Measurements from ENCODE around the gene HNF1B. TPM values are rescaled to one million over a fixed set of nuclear protein-coding genes. Genes with fewer than 3 reads are reported as not detected.

The HNF1B gene
- total and polyA plus RNA-seq, 7 experiments from 2014 or later, result 1.4 TPM; not detected in 6

DNA sequence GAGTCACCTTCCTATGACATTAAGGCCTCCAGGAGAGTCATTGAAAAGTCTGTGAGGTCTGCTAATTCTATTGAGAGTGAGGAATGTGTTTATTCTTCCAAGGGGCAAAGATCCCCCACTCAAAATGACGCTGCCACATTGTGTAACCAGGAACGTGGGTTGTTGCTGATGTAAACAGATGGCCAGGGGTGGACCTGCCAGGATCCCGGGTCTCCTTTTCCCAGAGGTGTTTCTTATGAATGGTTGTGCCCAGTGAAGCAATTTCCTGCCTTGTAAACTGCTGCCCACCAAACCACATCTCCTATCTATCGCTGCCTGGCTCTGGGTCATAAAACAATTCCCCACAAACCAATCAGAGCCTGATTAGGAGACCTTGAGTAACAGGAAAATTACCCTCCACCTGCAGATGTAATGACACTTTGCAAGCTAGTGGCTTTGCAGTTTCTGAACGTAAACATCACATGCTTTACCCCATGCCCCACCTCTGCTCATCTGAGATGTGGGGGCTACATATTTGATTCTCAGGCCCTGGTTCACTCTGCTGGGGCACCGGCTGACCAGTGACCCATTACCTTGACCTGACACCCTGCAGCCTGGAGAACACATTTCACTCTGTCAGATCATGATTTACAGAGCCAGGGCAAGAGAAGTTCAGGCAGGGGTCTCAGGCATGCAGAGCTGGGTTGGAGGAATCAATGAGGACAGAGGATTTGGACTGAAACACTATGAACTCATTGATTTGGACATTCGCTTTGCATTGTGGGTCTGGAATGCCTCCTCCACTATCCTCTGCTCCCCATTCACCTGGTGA is 68.5 kb downstream of the HNF1B start:
- H3K4me3 ChIP-seq (ENCODE audit: low read length), result no peak overlapping the region
- H3K4me1 Mint-ChIP-seq, result peaks cover 0 to 1% (median 0%) of the 10 kb centered on the region in 7 donors
- H3K27me3 Mint-ChIP-seq, result peaks cover 16 to 30% (median 24%) of the 10 kb centered on the region in 5 donors
- no peaks in the 10 kb centered on the region for H3K9me3 ChIP-seq (ENCODE audit: control insufficient read depth in 2 of 3, low read length in 3 of 3)
- H3K27ac Mint-ChIP-seq, result no peak overlapping the region
- H3K9me3 Mint-ChIP-seq, result peaks cover 0 to 5% (median 3%) of the 10 kb centered on the region in 11 donors
- no peak for ATAC-seq
- POLR2A ChIA-PET, result no interaction called here
- no peak for DNase-seq
- peaks cover 0 to 6% (median 4%) of the 10 kb centered on the region in 5 donors for H3K36me3 Mint-ChIP-seq
- no peaks in the 10 kb centered on the region for H3K4me1 ChIP-seq (ENCODE audit: control insufficient read depth in 2 of 2, insufficient read depth in 2 of 2, low read length in 2 of 2)
- no peak overlapping the region for H3K27ac ChIP-seq (ENCODE audit: low read depth, low read length)
- H3K36me3 ChIP-seq (ENCODE audit: control insufficient read depth in 2 of 3, insufficient read depth in 3 of 3, low read length in 3 of 3), result no peaks in the 10 kb centered on the region
- CTCF ChIA-PET, result no interaction called here
- H3K27me3 ChIP-seq (ENCODE audit: control insufficient read depth in 2 of 2, insufficient read depth in 2 of 2, low read length in 2 of 2), result no peaks in the 10 kb centered on the region
- intact Hi-C loops (cut with micrococcal nuclease), result no loop called here
- H3K4me3 Mint-ChIP-seq, result no peak overlapping the region

DNA sequence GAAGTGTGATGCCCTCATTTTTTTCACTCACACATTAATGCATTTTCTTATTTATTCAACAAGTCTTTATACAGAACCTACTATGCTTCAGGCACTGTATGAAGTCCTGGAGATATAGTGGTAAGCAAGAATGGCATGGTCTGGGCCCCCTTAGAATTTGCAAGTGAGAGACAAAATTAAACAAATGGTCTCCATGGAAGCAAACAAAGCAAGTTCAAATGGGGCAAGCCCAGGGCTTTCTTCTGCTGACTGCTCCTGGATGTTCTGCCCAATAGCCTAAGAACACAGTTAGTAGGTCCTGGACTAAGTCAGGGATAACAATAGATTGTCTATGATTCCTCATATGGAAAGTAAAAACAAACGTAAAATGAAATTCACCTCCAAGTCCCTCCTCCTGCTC is 70.3 kb downstream of the HNF1B start:
- H3K9me3 Mint-ChIP-seq, result peaks cover 0 to 5% (median 3%) of the 10 kb centered on the region in 11 donors
- ChIA-PET POLR2A (no interaction called here), CTCF (no interaction called here)
- peaks cover 0 to 1% (median 0%) of the 10 kb centered on the region in 7 donors for H3K4me1 Mint-ChIP-seq
- Histone ChIP-seq H3K27ac (ENCODE audit: low read depth, low read length) (no peak overlapping the region), H3K36me3 (ENCODE audit: control insufficient read depth in 2 of 3, insufficient read depth in 3 of 3, low read length in 3 of 3) (no peaks in the 10 kb centered on the region), H3K9me3 (ENCODE audit: control insufficient read depth in 2 of 3, low read length in 3 of 3) (no peaks in the 10 kb centered on the region), H3K27me3 (ENCODE audit: control insufficient read depth in 2 of 2, insufficient read depth in 2 of 2, low read length in 2 of 2) (no peaks in the 10 kb centered on the region), H3K4me3 (ENCODE audit: low read length) (no peak overlapping the region), H3K4me1 (ENCODE audit: control insufficient read depth in 2 of 2, insufficient read depth in 2 of 2, low read length in 2 of 2) (no peaks in the 10 kb centered on the region)
- H3K4me3 Mint-ChIP-seq, result no peak overlapping the region
- H3K27ac Mint-ChIP-seq, result no peak overlapping the region
- peaks cover 16 to 29% (median 24%) of the 10 kb centered on the region in 5 donors for H3K27me3 Mint-ChIP-seq
- H3K36me3 Mint-ChIP-seq, result peaks cover 0 to 6% (median 4%) of the 10 kb centered on the region in 5 donors
- ATAC-seq (no peak), DNase-seq (no peak)
- intact Hi-C loops (cut with micrococcal nuclease), result no loop called here

DNA sequence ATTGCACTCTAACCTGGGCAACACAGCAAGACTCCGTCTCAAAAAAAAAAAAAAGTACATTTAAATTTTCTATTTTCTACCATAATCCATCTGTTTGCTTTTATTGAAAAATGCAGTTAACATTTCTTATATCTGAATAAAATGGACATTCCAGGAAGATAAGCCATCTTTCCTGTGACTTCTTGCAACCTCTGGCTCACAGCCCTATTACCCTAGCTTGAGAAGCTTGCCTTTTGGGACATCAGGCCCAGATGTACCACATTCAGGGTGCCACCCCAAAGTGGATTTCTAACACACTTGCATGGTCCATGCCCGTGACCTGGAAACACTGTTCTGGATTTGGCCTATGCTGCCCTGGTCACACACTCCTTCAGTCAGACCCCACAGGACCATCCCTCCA is 71.5 kb downstream of the HNF1B start:
- no peak for DNase-seq
- Mint-ChIP-seq H3K4me3 (no peak overlapping the region), H3K4me1 (peaks cover 0 to 1% (median 0%) of the 10 kb centered on the region in 7 donors), H3K27me3 (peaks cover 9 to 25% (median 21%) of the 10 kb centered on the region in 5 donors), H3K27ac (no peak overlapping the region), H3K9me3 (peaks cover 0 to 2% (median under 1%) of the 10 kb centered on the region in 11 donors), H3K36me3 (peaks cover 0 to 4% (median 1%) of the 10 kb centered on the region in 5 donors)
- intact Hi-C loops (cut with micrococcal nuclease), result no loop called here
- ChIA-PET CTCF (interaction anchor here (0.6 kb wide), 1 partner anchor 111 kb away, joined by 3 read pairs; no protein-coding TSS in a partner anchor), POLR2A (no interaction called here)
- H3K9me3 ChIP-seq (ENCODE audit: control insufficient read depth in 2 of 3, low read length in 3 of 3), result no peaks in the 10 kb centered on the region
- no peaks in the 10 kb centered on the region for H3K4me1 ChIP-seq (ENCODE audit: control insufficient read depth in 2 of 2, insufficient read depth in 2 of 2, low read length in 2 of 2)
- H3K36me3 ChIP-seq (ENCODE audit: control insufficient read depth in 2 of 3, insufficient read depth in 3 of 3, low read length in 3 of 3), result no peaks in the 10 kb centered on the region
- H3K27me3 ChIP-seq (ENCODE audit: control insufficient read depth in 2 of 2, insufficient read depth in 2 of 2, low read length in 2 of 2), result no peaks in the 10 kb centered on the region
- no peak for ATAC-seq
- H3K27ac ChIP-seq (ENCODE audit: low read depth, low read length), result no peak overlapping the region
- no peak overlapping the region for H3K4me3 ChIP-seq (ENCODE audit: low read length)

DNA sequence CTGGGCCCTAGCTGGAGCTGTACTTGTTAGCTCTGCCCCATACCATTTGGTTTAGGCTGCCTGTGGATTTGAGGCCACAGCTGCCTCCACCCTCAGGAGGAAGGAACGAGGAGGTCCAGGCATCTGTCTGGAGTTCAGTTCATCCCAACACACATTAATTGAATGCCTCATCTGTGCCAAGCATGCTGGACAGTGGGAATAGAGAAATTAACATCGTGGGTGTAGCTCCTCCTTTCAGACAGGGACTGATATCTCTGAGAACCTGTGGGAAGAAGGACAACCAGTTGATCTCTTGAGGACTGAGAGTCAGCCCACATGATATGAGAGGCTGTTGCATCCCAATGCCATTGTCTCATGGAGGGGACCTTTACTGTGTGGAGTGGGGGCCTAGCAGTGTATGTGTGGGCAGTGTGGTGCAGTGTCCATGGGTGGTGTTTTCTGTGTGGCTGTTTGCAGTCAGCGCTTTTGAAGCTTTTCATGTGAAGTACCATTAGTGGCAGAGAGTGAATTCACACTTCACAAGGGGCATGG is 72.2 kb downstream of the HNF1B start:
- H3K4me1 Mint-ChIP-seq, result peaks cover 0 to 1% (median 0%) of the 10 kb centered on the region in 7 donors
- no peak overlapping the region for H3K4me3 ChIP-seq (ENCODE audit: low read length)
- no peaks in the 10 kb centered on the region for H3K27me3 ChIP-seq (ENCODE audit: control insufficient read depth in 2 of 2, insufficient read depth in 2 of 2, low read length in 2 of 2)
- no peaks in the 10 kb centered on the region for H3K9me3 Mint-ChIP-seq
- no peak overlapping the region for H3K27ac Mint-ChIP-seq
- ChIA-PET CTCF (interaction anchor here (0.6 to 0.9 kb wide), 2 partner anchors 36 to 52 kb away, joined by 3 read pairs; no protein-coding TSS in a partner anchor), POLR2A (no interaction called here)
- no peaks in the 10 kb centered on the region for H3K9me3 ChIP-seq (ENCODE audit: control insufficient read depth in 2 of 3, low read length in 3 of 3)
- no peaks in the 10 kb centered on the region for H3K36me3 ChIP-seq (ENCODE audit: control insufficient read depth in 2 of 3, insufficient read depth in 3 of 3, low read length in 3 of 3)
- H3K27me3 Mint-ChIP-seq, result peaks cover 8 to 20% (median 17%) of the 10 kb centered on the region in 5 donors
- no peak overlapping the region for H3K4me3 Mint-ChIP-seq
- DNase-seq, result no peak
- H3K27ac ChIP-seq (ENCODE audit: low read depth, low read length), result no peak overlapping the region
- intact Hi-C loops (cut with micrococcal nuclease), result no loop called here
- H3K4me1 ChIP-seq (ENCODE audit: control insufficient read depth in 2 of 2, insufficient read depth in 2 of 2, low read length in 2 of 2), result no peaks in the 10 kb centered on the region
- ATAC-seq, result no peak
- H3K36me3 Mint-ChIP-seq, result peaks cover 0 to 2% (median 0%) of the 10 kb centered on the region in 5 donors

DNA sequence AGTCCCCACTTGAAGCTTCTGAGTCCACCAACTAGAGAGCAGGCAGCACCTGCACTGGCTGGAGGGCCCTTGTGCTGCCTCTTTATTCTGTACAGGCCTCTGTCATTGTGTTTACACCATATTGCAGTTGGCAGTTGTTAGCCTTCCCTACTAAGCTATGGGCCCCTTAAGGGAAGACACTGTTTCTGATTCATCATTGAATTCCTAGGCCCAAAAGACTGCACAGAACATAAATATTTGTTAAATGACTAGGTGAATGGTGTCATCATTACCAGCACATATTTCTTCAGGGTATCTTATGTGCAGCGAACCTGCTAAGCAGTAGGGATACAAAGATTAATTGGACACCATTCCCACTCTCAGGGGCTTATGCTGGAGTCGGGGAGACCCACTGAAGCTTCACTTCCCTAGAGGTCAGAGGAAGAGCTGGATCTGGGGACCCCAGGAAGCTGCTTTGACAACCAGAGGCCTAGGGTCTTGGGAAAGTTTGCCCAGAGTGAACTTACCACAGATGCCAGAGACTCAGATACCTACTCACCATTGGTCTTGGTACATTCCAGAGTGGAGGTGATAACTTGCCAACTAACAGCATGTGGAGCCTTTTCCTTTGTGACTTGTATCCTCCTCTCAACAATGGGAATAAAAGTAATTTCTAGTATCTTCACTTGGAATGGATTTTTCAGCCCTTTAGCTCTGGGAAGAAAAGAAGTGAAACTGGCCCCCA is 72.9 kb downstream of the HNF1B start:
- Histone ChIP-seq H3K9me3 (ENCODE audit: control insufficient read depth in 2 of 3, low read length in 3 of 3) (no peaks in the 10 kb centered on the region), H3K27me3 (ENCODE audit: control insufficient read depth in 2 of 2, insufficient read depth in 2 of 2, low read length in 2 of 2) (no peaks in the 10 kb centered on the region), H3K4me1 (ENCODE audit: control insufficient read depth in 2 of 2, insufficient read depth in 2 of 2, low read length in 2 of 2) (no peaks in the 10 kb centered on the region), H3K27ac (ENCODE audit: low read depth, low read length) (no peak overlapping the region), H3K4me3 (ENCODE audit: low read length) (no peak overlapping the region), H3K36me3 (ENCODE audit: control insufficient read depth in 2 of 3, insufficient read depth in 3 of 3, low read length in 3 of 3) (no peaks in the 10 kb centered on the region)
- Mint-ChIP-seq H3K36me3 (no peaks in the 10 kb centered on the region), H3K9me3 (no peaks in the 10 kb centered on the region), H3K4me3 (no peak overlapping the region), H3K4me1 (peaks cover 0 to 1% (median 0%) of the 10 kb centered on the region in 7 donors), H3K27me3 (peaks cover 7 to 16% (median 11%) of the 10 kb centered on the region in 5 donors), H3K27ac (no peak overlapping the region)
- ATAC-seq (no peak), DNase-seq (no peak)
- intact Hi-C loops (cut with micrococcal nuclease), result no loop called here
- ChIA-PET CTCF (interaction anchor here (0.6 to 0.9 kb wide), 2 partner anchors 35 to 53 kb away, joined by 3 read pairs; no protein-coding TSS in a partner anchor), POLR2A (no interaction called here)

DNA sequence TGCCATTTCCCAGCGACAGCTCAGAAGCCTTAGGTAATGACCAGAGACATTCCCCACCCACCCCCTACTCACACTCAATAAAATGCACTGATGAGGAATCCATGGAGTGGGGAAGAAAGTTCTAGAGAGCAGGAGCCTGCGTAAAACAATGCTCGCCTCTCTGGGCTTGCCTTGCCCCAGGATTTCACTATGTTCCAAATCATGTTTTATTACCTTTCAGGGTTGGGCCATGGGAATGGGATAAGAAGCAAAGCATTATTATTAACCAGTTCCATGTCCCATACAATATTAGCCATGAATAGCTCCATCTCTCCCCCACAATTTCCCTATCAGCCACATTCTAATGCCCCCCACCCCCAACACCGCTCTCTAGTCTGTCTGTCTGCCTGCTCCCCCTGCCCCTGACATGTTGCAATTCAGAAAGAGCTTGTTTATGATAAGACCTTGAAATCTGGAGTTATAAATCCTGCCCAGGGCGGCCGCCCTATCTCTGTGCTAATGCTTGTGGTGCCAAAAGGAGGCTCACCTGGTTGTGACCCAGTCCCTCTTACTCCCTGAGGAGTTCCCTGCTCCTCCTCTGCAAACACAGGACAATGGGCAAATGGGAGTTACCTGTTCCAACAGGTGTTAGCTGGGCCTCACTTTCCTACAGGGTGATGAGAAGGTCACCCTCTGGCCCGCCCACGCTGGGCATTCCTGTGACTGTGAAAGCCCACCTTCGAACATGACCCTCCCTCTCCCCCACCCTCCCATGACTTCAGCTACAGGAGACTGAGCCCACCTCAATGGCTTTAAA is 73.6 kb downstream of the HNF1B start:
- DNase-seq, result no peak
- Histone ChIP-seq H3K9me3 (ENCODE audit: control insufficient read depth in 2 of 3, low read length in 3 of 3) (no peaks in the 10 kb centered on the region), H3K4me3 (ENCODE audit: low read length) (no peak overlapping the region), H3K27me3 (ENCODE audit: control insufficient read depth in 2 of 2, insufficient read depth in 2 of 2, low read length in 2 of 2) (no peaks in the 10 kb centered on the region), H3K36me3 (ENCODE audit: control insufficient read depth in 2 of 3, insufficient read depth in 3 of 3, low read length in 3 of 3) (no peaks in the 10 kb centered on the region), H3K4me1 (ENCODE audit: control insufficient read depth in 2 of 2, insufficient read depth in 2 of 2, low read length in 2 of 2) (no peaks in the 10 kb centered on the region), H3K27ac (ENCODE audit: low read depth, low read length) (no peak overlapping the region)
- H3K27ac Mint-ChIP-seq, result no peak overlapping the region
- H3K4me3 Mint-ChIP-seq, result no peak overlapping the region
- ChIA-PET POLR2A (no interaction called here), CTCF (interaction anchor here (0.9 kb wide), 1 partner anchor 53 kb away, joined by 3 read pairs; no protein-coding TSS in a partner anchor)
- peaks cover 0 to 1% (median 0%) of the 10 kb centered on the region in 7 donors for H3K4me1 Mint-ChIP-seq
- H3K36me3 Mint-ChIP-seq, result no peaks in the 10 kb centered on the region
- no peaks in the 10 kb centered on the region for H3K9me3 Mint-ChIP-seq
- H3K27me3 Mint-ChIP-seq, result peaks cover 0 to 8% (median 4%) of the 10 kb centered on the region in 5 donors
- intact Hi-C loops (cut with micrococcal nuclease), result no loop called here
- no peak for ATAC-seq

Measured in naive thymus-derived CD4-positive, alpha-beta T cell (primary cell).